Gastroesophageal sphincter (tissue), 4 donors: ENCODE measurements around the gene KNCN. TPM values are rescaled to one million over a fixed set of nuclear protein-coding genes. Genes with fewer than 3 reads are reported as not detected.

Experiments
- ATAC-seq: fragments of 150-250 bp; one replicate; pipeline ENCODE4 v1.9.1; 2016; ENCODE audit warnings: mild to moderate bottlenecking, moderate library complexity
- H3K27ac ChIP-seq, 4 donors: fragments of 200-600 bp; sonication (generic) in 3 of 4; 1 replicate in 3 of 4; 2 replicates in 1 of 4; pipeline ENCODE4 v1.5.1; 2016 to 2019
- H3K27me3 ChIP-seq: fragments of 200-600 bp; sonication (generic); one replicate; pipeline ENCODE4 v1.5.1; 2019
- H3K36me3 ChIP-seq, 2 donors: fragments of 200-600 bp; sonication (generic); one replicate each; pipeline ENCODE4 v1.5.1; 2019; ENCODE audit warnings: control low read depth in 1 of 2
- H3K4me1 ChIP-seq, 3 donors: fragments of 200-600 bp; sonication (generic); 1 replicate in 2 of 3; 2 replicates in 1 of 3; pipeline ENCODE4 v1.5.1; 2016 to 2019; ENCODE audit warnings: control low read depth in 2 of 3
- H3K4me3 ChIP-seq, 2 donors: fragments of 200-600 bp; sonication (generic); one replicate each; pipeline ENCODE4 v1.5.1; 2019; ENCODE audit warnings: mild to moderate bottlenecking in 1 of 2, moderate library complexity in 1 of 2
- H3K9me3 ChIP-seq, 3 donors: fragments of 200-600 bp; sonication (generic); one replicate each; pipeline ENCODE4 v1.5.1; 2017 to 2019; ENCODE audit warnings: control low read depth in 2 of 3
- EP300 ChIP-seq: sonication (generic); formaldehyde crosslinking; IDR thresholded peaks from one replicate; pipeline ENCODE4 v1.6.1; 2017; ENCODE audit warnings: antibody characterized with exemption, mild to moderate bottlenecking
- POLR2A ChIP-seq, 2 donors: fragments of 450-650 bp; IDR thresholded peaks; one replicate each; pipeline ENCODE4 v1.6.1; 2017; ENCODE audit warnings: antibody characterized with exemption in 2 of 2, mild to moderate bottlenecking in 2 of 2, moderate library complexity in 1 of 2
- POLR2AphosphoS5 ChIP-seq: sonication (generic); formaldehyde crosslinking; IDR thresholded peaks from one replicate; pipeline ENCODE4 v1.6.1; 2017; ENCODE audit warnings: antibody characterized with exemption
- WGBS, 2 donors: methylation state at CpG; one replicate each; pipeline ENCODE4 v1.1.5; 2018; ENCODE audit warnings: low coverage in 1 of 2; 5-methylcytosine and 5-hydroxymethylcytosine counted together
- total RNA-seq, 4 donors: library from RNA; depleted of rRNA; stranded (reverse); fragments of >200 nt; gene quantifications; one replicate each; pipeline ENCODE4 v1.1.0, GENCODE V29; 2016
- TF ChIP-seq, protein P1 (sequence below), 4 experiments: fragments of 200-600 bp in 2 of 4; fragments of 450-650 bp in 2 of 4; sonication (generic) in 1 of 4; IDR thresholded peaks; one replicate each; pipeline ENCODE4 v1.5.1; 2017 to 2019; ENCODE audit warnings: antibody characterized with exemption in 4 of 4, mild to moderate bottlenecking in 2 of 4, moderate library complexity in 2 of 4

KNCN gene
- total RNA-seq, 4 donors from 2014 or later = not detected

DNA sequence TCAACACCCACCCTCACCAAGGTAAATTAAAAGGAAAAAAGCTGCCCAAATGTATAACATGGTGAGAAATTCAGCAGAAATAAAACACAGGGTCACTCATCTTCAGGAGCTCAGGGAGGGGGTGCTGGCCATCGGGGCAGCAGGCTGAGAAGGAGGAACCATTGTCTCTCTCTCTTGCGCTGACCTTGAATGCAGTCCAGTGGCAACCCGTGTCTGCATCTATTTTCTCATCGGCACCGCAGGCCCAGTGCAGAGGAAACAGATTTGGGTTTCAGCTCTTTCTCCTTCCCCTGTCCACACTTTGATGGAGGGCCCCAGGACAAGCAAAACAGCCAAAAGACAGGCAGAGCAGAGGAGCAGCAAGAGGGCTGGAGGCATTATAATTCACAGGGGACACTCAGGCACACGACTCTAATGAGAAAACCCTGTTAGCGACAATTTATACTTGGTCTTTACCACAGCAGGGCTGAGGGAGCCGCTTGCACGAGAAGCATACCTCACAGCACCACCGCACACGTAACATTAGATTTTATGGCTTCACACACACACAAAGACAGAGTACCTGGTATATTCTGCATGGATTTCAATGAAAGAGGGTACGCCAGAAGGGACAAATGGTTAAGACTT lies 34.0 kb upstream of the KNCN start:
- Histone ChIP-seq H3K4me1 (no peaks in the 10 kb centered on the region), H3K9me3 (no peaks in the 10 kb centered on the region), H3K27me3 (no peaks in the 10 kb centered on the region), H3K4me3 (no peak overlapping the region), H3K36me3 (peaks cover 0 to 91% of the 10 kb centered on the region in 2 donors), H3K27ac (no peak overlapping the region)
- no peak for ATAC-seq
- TF ChIP-seq EP300 (no peak), POLR2AphosphoS5 (no peak)
- 82 to 93% methylated on average over 3 to 12 of the region's 12 CpGs for WGBS, 2 donors

DNA sequence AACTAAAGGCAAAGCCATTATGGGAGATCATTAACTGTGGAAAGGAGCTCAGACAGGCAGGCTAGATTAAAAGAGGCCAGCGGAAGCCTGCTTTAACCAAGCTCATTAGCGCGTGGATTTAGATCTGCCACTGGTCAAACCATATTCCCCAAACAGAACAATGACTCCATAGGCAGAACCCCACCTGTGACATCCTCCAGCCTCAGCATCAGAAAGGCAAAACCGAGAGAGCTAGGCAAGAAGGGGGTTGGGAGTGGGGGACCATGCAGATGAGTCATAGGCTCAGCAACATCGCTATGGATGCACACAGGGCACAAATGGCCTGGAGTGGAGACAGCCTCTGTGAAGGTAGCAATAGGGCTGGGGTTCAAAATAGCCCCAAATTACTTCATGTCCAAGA lies 32.0 kb upstream of the KNCN start:
- Histone ChIP-seq H3K9me3 (no peaks in the 10 kb centered on the region), H3K4me3 (no peak overlapping the region), H3K27ac (no peak overlapping the region), H3K4me1 (no peaks in the 10 kb centered on the region), H3K27me3 (no peaks in the 10 kb centered on the region), H3K36me3 (peaks cover 0 to 93% of the 10 kb centered on the region in 2 donors)
- WGBS, 2 donors = 81 to 89% methylated on average over 3 to 5 of the region's 5 CpGs
- TF ChIP-seq POLR2AphosphoS5 (no peak), POLR2A (IDR thresholded peaks at IDR 0.05) (no peak), EP300 (no peak)
- TF ChIP-seq, protein P1, sequence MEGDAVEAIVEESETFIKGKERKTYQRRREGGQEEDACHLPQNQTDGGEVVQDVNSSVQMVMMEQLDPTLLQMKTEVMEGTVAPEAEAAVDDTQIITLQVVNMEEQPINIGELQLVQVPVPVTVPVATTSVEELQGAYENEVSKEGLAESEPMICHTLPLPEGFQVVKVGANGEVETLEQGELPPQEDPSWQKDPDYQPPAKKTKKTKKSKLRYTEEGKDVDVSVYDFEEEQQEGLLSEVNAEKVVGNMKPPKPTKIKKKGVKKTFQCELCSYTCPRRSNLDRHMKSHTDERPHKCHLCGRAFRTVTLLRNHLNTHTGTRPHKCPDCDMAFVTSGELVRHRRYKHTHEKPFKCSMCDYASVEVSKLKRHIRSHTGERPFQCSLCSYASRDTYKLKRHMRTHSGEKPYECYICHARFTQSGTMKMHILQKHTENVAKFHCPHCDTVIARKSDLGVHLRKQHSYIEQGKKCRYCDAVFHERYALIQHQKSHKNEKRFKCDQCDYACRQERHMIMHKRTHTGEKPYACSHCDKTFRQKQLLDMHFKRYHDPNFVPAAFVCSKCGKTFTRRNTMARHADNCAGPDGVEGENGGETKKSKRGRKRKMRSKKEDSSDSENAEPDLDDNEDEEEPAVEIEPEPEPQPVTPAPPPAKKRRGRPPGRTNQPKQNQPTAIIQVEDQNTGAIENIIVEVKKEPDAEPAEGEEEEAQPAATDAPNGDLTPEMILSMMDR (IDR thresholded peaks at IDR 0.05) = no peak
- no peak for ATAC-seq

DNA sequence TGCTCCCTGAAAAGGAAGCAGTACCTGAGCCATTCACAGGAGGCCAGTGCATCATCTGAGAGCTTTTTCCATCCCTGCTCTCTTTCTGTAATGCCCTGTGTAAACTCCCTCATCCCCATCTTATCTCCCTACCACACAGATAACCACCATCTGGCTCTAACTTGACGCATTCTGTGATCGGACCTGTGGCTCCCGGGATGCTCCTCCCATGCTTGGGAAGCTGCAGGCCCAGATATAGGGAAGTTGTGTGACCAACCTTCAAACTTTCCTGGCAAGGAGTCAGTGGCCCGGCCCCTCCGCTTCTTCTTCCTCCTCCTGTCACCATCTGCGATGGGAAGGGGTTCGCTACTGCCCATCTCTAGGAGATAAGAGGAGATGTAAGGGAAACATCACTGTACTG lies 31.5 kb upstream of the KNCN start:
- ATAC-seq = no peak
- no peaks in the 10 kb centered on the region for H3K9me3 ChIP-seq
- no peaks in the 10 kb centered on the region for H3K27me3 ChIP-seq
- 59 to 64% methylated on average over 3 to 7 of the region's 7 CpGs for WGBS, 2 donors
- no peaks in the 10 kb centered on the region for H3K4me1 ChIP-seq
- H3K4me3 ChIP-seq = no peak overlapping the region
- TF ChIP-seq POLR2AphosphoS5 (no peak), EP300 (no peak), POLR2A (IDR thresholded peaks at IDR 0.05) (no peak)
- TF ChIP-seq, protein P1 (IDR thresholded peaks at IDR 0.05) = no peak
- H3K27ac ChIP-seq = no peak overlapping the region
- peaks cover 0 to 95% of the 10 kb centered on the region in 2 donors for H3K36me3 ChIP-seq

DNA sequence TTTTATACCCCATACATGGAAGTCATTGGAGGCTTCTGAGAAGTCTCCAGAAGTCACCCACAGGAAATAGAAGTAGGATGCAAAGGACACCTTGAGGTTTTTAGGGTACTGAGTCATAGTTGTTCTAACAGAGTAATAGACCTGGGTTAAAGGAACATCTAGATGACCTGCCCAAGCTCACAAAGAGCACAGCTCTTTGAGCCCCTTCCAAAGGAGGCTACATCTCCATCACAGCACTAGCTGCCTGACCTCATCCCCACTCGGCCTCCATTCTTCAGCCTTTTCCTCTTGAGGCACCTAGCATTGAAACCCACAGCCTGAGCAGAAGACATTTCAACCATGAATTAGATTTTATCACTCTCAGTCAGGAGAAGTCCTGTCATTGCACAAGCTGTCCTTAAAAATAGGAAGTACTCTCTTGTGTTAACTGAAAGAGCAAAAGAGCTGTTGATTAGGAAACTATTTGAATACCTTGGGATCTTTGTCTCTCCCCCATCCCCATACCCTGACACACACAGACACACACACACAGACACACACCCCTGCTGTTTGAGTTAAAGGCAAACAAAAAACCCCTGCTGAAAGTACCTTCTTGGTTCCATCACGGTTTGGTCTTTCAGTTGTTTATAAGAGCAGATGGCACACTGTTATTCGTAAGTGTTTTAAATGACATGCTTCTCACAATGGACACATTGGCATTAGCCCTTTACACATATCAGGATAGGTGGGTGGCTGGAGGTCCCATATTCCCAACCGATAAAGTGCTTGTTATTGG lies 30.4 kb upstream of the KNCN start:
- Histone ChIP-seq H3K4me1 (no peaks in the 10 kb centered on the region), H3K27ac (no peak overlapping the region), H3K4me3 (no peak overlapping the region), H3K27me3 (no peaks in the 10 kb centered on the region), H3K9me3 (no peaks in the 10 kb centered on the region), H3K36me3 (peaks cover 0 to 98% of the 10 kb centered on the region in 2 donors)
- WGBS, 2 donors = 65 to 87% methylated on average over 3 to 4 of the region's 4 CpGs
- no peak for ATAC-seq
- TF ChIP-seq EP300 (no peak), POLR2AphosphoS5 (no peak), POLR2A (IDR thresholded peaks at IDR 0.05) (no peak)
- TF ChIP-seq, protein P1 (IDR thresholded peaks at IDR 0.05) = no peak

DNA sequence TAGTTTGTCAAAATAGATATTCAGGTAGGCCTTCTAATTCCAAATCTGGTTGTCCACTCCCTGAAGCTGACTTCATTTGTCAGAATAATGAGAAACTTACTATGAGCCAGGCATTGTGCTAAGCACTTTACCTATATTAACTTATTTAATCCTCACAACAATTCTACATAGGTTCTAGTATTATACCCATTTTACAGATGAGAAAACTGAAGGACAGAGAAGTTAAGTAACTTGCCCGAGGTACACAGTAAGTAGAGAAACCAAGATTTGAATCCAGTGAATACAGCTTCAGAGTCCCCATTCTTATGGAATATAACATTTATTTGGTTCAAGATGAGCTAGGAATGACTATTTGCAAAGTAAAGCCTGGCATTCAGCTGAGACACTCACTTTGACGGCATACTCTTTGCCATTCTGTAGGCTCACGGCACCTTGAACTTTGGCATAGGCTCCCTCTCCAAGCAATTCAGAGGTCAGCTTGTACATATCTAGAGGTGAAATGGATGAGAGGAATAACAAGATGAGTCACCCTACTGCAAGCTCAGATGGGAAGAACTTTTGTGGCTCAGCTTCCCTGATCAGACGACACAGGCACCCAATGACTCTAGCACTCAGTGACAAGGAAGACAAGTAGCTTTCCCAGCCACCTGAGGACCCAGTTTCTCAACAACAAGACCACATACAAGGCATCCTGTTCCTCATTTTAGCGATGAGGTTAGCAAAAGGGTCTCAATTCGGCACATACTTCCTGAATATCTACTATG lies 28.9 kb upstream of the KNCN start:
- no peak for ATAC-seq
- H3K27me3 ChIP-seq = no peaks in the 10 kb centered on the region
- 91 to 94% methylated on average over 3 to 6 of the region's 6 CpGs for WGBS, 2 donors
- TF ChIP-seq, protein P1 (IDR thresholded peaks at IDR 0.05) = no peak
- TF ChIP-seq EP300 (no peak), POLR2A (IDR thresholded peaks at IDR 0.05) (no peak), POLR2AphosphoS5 (no peak)
- no peak overlapping the region for H3K4me3 ChIP-seq
- H3K27ac ChIP-seq = no peak overlapping the region
- H3K4me1 ChIP-seq = peaks cover 0 to 6% (median 0%) of the 10 kb centered on the region in 3 donors
- no peaks in the 10 kb centered on the region for H3K9me3 ChIP-seq
- peaks cover 0 to 98% of the 10 kb centered on the region in 2 donors for H3K36me3 ChIP-seq
